Naive B cell (primary cell): ENCODE measurements around the gene CDC42BPB. TPM values are rescaled to one million over a fixed set of nuclear protein-coding genes. Genes with fewer than 3 reads are reported as not detected.

Experiments used
- ATAC-seq, 2 donors: fragments of 150-1000 bp; cut with Tn5 transposase; 2 replicates each; pipeline ENCODE4 v1.10.0; 2021; ENCODE audit warnings: low read depth in 2 of 2, mild to moderate bottlenecking in 2 of 2, moderate library complexity in 2 of 2
- DNase-seq: peaks from one replicate; pipeline ENCODE4 v3.0.0; 2022
- H3K27ac Mint-ChIP-seq, 6 donors: one replicate each; pipeline ENCODE4 v1.8.0; 2020 to 2022; ENCODE audit warnings: mild to moderate bottlenecking in 6 of 6, mixed read lengths in 6 of 6, moderate library complexity in 5 of 6, inconsistent platforms in 2 of 6
- H3K27me3 Mint-ChIP-seq, 3 donors: one replicate each; pipeline ENCODE4 v1.8.0; 2021 to 2022; ENCODE audit warnings: mixed read lengths in 3 of 3, mild to moderate bottlenecking in 1 of 3
- H3K36me3 Mint-ChIP-seq, 2 donors: one replicate each; pipeline ENCODE4 v1.8.0; 2020 to 2022; ENCODE audit warnings: mixed read lengths in 2 of 2, inconsistent platforms in 1 of 2, mild to moderate bottlenecking in 1 of 2
- H3K4me1 Mint-ChIP-seq, 3 donors: one replicate each; pipeline ENCODE4 v1.8.0; 2020 to 2022; ENCODE audit warnings: mixed read lengths in 3 of 3, inconsistent platforms in 1 of 3, mild to moderate bottlenecking in 1 of 3, moderate library complexity in 1 of 3
- H3K4me3 Mint-ChIP-seq, 8 donors: one replicate each; pipeline ENCODE4 v1.8.0; 2020 to 2022; ENCODE audit warnings: mild to moderate bottlenecking in 8 of 8, mixed read lengths in 8 of 8, moderate library complexity in 8 of 8, inconsistent platforms in 2 of 8
- H3K9me3 Mint-ChIP-seq, 7 donors: one replicate each; pipeline ENCODE4 v1.8.0; 2020 to 2022; ENCODE audit warnings: mixed read lengths in 7 of 7, mild to moderate bottlenecking in 5 of 7, inconsistent platforms in 2 of 7, moderate library complexity in 1 of 7
- polyA plus RNA-seq, 6 donors: library from polyadenylated mRNA; unstranded; fragments of 300-500 nt; fragmentation: Illumina TruSeq; gene quantifications; one replicate each; pipeline ENCODE4 v1.2.3, GENCODE V29; 2021; ENCODE audit warnings: low read depth in 6 of 6

CDC42BPB gene
- polyA plus RNA-seq, 6 donors from 2014 or later: 0.81 to 2.7 (median 0.97) TPM; not detected in 1

DNA sequence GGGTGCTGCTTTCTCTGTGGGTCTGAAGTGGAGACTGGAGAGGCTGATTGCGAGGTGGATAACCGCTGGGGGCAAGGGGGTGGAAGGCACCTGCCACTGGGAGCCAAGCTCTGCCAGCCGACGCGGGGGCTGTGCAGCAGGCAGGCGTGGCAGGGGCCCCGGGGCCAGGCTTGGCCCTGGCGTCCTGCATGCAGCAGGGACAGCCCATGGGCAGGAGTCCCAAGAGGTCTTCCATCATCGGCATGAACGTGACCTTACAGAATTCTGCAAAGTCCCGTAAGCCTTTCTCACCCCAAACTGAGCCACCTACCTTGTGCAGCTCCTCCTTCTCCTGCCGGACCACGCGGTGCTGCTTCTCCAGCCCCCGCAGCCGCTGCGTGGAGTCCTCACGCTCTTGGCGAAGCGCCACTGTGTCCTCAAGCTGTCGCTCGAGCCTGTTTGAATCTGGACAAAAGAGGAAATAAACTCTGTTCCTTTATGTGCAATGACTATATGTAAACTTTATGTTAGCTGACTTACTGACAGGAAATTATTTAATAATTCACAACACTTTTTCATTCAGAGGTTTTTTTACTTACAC lies 83.6 kb downstream of the CDC42BPB start:
- peaks cover 25 to 36% of the 10 kb centered on the region in 2 donors for H3K36me3 Mint-ChIP-seq
- peaks cover 0 to 5% (median 0%) of the 10 kb centered on the region in 3 donors for H3K4me1 Mint-ChIP-seq
- H3K27me3 Mint-ChIP-seq: no peaks in the 10 kb centered on the region
- no peak overlapping the region for H3K4me3 Mint-ChIP-seq
- no peaks in the 10 kb centered on the region for H3K9me3 Mint-ChIP-seq
- peak overlapping the region in 1 of 6 donors; percentile 53 for H3K27ac Mint-ChIP-seq
- no peak for DNase-seq
- ATAC-seq: no peak

DNA sequence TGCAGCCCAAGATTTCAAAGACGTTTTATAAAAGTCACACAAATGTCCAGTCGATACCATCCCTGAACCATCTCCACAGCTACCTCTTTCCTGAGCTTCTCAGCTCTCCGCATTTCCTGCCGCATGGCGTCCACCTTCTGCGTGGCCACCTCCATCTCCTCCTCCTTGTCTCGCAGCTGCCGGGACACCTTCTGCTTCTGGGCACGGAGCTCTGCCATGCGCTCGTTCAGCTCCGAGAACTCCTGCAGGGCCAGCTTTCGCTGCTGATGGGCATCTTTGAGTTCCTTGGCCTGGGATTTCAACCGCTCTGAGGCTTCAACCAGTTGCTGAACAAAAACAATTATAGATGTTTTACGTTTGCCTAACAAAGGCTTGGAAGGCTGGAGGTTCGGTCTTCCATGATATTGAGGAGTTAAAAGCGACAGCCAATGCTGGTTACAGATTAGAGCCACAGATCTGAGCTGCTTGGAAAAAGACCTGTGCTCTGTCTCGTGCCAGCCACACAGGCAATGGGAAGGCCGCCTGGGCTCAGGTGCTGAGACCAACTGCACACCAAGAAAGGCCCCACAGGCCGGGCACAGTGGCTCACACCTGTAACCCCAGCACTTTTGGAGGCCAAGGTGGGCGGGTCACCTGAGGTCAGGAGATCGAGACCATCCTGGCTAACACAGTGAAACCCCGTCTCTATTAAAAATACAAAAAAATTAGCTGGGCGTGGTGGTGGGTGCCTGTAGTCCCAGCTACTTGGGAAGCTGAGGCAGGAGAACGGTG lies 85.3 kb downstream of the CDC42BPB start:
- Mint-ChIP-seq H3K4me3 (no peak overlapping the region), H3K4me1 (peaks cover 0 to 5% (median 0%) of the 10 kb centered on the region in 3 donors), H3K9me3 (no peaks in the 10 kb centered on the region), H3K27ac (peak overlapping the region in 1 of 6 donors; percentile 89), H3K27me3 (no peaks in the 10 kb centered on the region), H3K36me3 (peaks cover 23 to 36% of the 10 kb centered on the region in 2 donors)
- DNase-seq: no peak
- ATAC-seq: no peak

DNA sequence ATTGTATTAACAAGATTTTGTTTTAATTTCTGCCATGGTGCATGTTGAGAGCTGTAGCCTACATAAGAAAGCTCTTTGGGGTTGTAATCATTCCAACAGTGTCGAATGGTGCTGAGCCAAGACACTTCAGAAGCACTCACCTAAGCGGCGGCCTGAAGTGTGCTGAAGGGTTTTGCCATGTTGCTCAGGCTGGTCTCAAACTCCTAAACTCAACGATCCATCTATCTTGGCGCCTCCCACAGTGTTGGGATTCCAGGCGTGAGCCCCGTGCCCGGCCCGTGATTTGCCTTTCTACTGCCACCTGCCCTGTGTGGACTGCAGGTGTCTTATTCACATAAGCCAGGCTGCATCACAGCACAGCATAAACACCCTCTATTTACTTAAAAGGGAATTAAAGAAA lies 86.0 kb downstream of the CDC42BPB start:
- Mint-ChIP-seq H3K27ac (peak overlapping the region in 1 of 6 donors; percentile 44), H3K9me3 (no peaks in the 10 kb centered on the region), H3K27me3 (no peaks in the 10 kb centered on the region), H3K4me1 (peaks cover 0 to 5% (median 0%) of the 10 kb centered on the region in 3 donors), H3K4me3 (no peak overlapping the region), H3K36me3 (peaks cover 25 to 36% of the 10 kb centered on the region in 2 donors)
- DNase-seq (no peak), ATAC-seq (no peak)

DNA sequence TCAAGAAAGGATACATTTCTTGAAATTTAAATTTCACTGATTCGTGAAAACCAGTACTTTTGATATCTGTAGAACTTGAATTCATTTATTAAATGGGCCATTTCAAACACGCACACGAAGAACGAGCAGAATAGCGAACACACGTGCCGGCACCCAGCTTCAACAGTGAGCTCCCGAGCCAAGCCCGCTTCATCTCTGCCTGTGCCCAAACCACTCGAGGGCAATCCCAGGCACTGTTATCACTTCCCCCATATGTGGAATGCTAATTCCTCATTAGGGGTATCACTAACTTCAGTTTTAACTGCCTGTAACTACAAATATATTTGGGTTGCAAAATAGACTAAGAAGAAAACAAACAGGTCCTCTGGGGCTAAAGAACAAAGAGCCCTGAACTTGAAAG lies 86.9 kb downstream of the CDC42BPB start:
- H3K9me3 Mint-ChIP-seq: no peaks in the 10 kb centered on the region
- peaks cover 0 to 5% (median 0%) of the 10 kb centered on the region in 3 donors for H3K4me1 Mint-ChIP-seq
- no peak overlapping the region for H3K27ac Mint-ChIP-seq
- ATAC-seq (no peak), DNase-seq (no peak)
- H3K27me3 Mint-ChIP-seq: no peaks in the 10 kb centered on the region
- peaks cover 31 to 36% of the 10 kb centered on the region in 2 donors for H3K36me3 Mint-ChIP-seq
- no peak overlapping the region for H3K4me3 Mint-ChIP-seq

DNA sequence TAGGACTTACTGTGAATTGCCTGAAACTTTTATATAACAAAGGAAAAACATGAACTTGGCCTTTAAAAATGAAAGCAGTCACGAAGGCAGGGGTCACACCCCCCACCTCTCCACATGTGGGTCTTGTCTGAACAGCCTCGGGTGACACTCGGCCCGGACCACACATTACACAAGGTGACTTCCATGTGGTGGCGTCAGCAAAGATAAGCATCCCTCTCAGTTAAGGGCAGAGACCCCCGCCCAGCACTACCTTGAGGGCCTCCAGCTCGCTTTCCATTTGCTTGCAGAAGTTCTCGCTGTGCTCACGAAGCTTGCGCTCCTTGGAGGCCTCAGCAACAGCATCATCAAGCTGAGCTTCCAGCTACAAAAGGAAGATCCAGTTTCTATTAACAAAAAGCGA lies 87.4 kb downstream of the CDC42BPB start:
- H3K36me3 Mint-ChIP-seq: peaks cover 31 to 36% of the 10 kb centered on the region in 2 donors
- H3K9me3 Mint-ChIP-seq: no peaks in the 10 kb centered on the region
- peaks cover 0 to 5% (median 0%) of the 10 kb centered on the region in 3 donors for H3K4me1 Mint-ChIP-seq
- no peak for DNase-seq
- H3K4me3 Mint-ChIP-seq: no peak overlapping the region
- no peak for ATAC-seq
- no peaks in the 10 kb centered on the region for H3K27me3 Mint-ChIP-seq
- H3K27ac Mint-ChIP-seq: no peak overlapping the region

DNA sequence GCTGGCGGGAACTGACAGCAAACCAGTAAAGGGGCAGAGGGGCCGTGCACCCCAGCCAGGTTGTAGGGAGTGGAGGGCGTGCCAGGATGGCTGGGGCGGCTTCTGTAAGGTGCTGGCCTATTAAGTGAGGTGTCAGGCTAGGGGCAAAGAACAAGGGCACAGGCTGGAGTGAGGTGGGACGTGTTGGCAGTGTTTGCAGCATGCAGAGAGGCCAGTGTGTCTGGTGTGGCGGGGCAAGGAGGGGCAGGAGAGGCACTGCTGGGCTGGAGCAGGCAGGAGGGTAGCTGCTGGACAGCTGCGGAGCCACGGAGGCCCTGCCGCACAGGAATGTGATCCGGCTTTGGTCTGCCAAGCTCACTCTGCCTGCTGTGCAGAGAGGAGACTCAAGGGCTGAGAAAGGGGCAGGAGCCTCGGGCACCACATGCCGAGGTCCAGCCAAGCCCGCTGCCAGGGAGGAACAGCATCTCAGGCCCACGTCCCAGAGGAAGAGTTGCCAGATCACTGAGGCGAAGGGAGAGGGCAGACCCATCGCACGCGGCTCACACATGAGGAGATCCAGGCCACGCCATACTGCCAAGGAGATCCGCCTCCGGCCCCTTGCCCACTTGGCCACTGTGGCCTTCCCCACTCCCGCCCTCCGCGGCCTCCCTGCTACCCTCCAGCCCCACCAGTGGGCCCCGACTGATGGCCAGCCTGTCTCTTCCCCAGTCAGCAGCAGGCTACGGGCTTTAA lies 88.1 kb downstream of the CDC42BPB start:
- DNase-seq: no peak
- Mint-ChIP-seq H3K36me3 (peaks cover 28 to 32% of the 10 kb centered on the region in 2 donors), H3K4me3 (no peak overlapping the region), H3K27me3 (no peaks in the 10 kb centered on the region), H3K27ac (no peak overlapping the region), H3K9me3 (no peaks in the 10 kb centered on the region), H3K4me1 (peaks cover 0 to 2% (median 0%) of the 10 kb centered on the region in 3 donors)
- ATAC-seq: no peak

DNA sequence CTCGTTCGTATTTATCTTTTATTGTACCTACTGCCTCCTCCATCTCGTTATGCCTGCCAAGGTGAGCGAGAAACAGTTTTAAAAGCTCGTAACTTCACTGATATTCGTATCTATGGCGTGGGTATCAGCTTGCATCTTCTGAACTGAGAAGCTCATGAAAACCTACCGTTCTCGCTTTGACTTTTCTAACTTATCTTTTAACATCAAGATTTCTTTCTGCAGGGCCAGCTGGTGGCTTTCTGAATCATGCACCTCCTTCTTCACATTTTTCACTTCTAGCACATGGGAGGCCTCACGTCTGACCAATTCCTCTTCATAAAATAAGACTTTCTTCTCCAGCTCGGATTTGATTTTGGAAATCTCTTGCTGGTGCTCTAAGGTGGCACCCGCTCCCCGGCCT lies 89.0 kb downstream of the CDC42BPB start:
- DNase-seq (no peak), ATAC-seq (no peak)
- Mint-ChIP-seq H3K4me3 (no peak overlapping the region), H3K4me1 (no peaks in the 10 kb centered on the region), H3K27ac (no peak overlapping the region), H3K9me3 (no peaks in the 10 kb centered on the region), H3K27me3 (no peaks in the 10 kb centered on the region), H3K36me3 (peaks cover 23 to 28% of the 10 kb centered on the region in 2 donors)

DNA sequence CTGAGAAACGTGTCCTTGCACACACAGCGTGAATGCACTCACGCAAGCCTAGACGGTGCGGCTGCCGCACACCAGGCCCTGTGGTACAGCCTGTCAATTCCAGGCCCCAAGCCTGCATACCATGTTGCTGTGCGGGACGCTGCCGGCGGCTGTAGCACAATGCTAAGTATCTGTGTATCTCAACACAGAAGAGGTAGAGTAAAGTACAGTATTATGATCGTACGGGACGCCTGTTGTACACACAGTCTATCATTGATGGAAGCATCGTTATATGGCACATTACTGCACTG lies 89.9 kb downstream of the CDC42BPB start:
- Mint-ChIP-seq H3K27me3 (no peaks in the 10 kb centered on the region), H3K36me3 (peaks cover 23 to 28% of the 10 kb centered on the region in 2 donors), H3K9me3 (no peaks in the 10 kb centered on the region), H3K27ac (no peak overlapping the region), H3K4me3 (no peak overlapping the region), H3K4me1 (no peaks in the 10 kb centered on the region)
- ATAC-seq (no peak), DNase-seq (no peak)

DNA sequence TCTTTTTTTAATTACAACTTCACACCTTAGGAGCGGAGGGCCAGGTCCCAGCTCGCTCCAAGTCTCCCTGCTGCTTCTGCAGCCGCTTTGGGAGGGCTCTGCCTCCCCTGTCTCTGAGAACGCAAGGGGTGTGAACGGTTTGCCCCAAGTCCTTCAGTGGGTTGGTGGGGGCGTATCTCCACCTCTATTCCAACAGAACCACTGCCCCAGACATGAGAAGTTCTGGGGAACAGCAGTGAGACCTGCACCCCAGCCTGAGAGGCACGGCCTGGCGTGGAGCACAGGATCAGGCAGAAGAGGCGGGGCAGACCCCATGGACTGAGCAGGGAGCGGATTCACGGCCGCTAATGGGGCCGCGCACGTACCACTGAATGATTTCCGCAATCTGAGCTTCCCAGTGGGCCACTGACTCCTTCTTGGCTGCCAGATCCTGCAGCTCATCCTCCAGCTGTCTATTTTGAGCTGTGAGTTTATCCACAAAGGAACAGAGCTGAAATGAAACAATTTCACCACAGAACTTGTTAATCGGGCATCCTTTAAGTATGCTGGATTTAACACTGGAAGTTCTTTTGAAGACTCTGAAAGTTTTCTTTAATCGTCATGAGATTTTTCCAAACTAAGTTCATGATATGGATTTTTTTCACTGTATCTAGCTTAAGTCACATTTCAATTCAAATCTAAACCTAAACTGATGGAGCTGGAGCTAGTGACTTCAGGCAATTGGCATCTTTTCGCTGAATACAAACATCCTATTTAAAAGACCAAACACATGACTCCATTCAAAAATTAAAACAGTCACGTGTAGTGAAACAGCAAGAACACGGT lies 90.5 kb downstream of the CDC42BPB start:
- H3K4me1 Mint-ChIP-seq: no peaks in the 10 kb centered on the region
- no peaks in the 10 kb centered on the region for H3K9me3 Mint-ChIP-seq
- ATAC-seq (no peak), DNase-seq (no peak)
- H3K27ac Mint-ChIP-seq: peak overlapping the region in 1 of 6 donors; percentile 47
- no peak overlapping the region for H3K4me3 Mint-ChIP-seq
- no peaks in the 10 kb centered on the region for H3K27me3 Mint-ChIP-seq
- peaks cover 25% of the 10 kb centered on the region in 2 donors for H3K36me3 Mint-ChIP-seq

DNA sequence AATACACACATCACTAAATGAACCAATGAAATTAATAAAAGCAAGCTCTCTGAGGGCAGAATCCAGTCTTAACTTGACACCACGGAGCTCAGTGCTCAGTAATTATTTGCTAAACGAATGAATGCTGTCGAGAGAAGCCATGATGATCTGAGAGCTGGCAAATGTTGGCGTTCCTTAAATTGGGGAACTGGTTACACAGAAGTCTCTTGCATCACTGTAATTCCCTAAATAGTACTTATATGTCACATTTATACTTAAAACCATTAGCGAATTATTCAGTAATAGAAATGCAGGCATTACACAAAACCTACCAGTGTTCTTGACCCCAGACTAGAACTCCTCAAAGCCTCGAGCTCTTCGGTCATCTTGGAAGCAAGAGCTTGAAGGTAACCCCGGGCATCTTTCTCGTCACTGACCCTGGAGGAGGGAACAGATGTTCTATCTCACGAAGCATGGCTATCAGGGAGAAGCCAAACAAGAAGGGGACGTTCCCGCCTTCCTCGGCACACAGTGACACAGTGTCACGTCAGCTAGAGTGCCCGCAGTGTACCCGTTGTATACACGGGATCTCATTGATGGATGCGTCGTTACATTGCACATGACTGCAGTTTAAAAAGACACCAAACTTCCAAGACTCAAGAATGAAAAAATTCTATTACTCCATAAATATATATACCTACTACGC lies 91.2 kb downstream of the CDC42BPB start:
- ATAC-seq: no peak
- Mint-ChIP-seq H3K4me1 (no peaks in the 10 kb centered on the region), H3K36me3 (peaks cover 17 to 18% of the 10 kb centered on the region in 2 donors), H3K27me3 (no peaks in the 10 kb centered on the region), H3K4me3 (no peak overlapping the region), H3K9me3 (no peaks in the 10 kb centered on the region), H3K27ac (no peak overlapping the region)
- no peak for DNase-seq

DNA sequence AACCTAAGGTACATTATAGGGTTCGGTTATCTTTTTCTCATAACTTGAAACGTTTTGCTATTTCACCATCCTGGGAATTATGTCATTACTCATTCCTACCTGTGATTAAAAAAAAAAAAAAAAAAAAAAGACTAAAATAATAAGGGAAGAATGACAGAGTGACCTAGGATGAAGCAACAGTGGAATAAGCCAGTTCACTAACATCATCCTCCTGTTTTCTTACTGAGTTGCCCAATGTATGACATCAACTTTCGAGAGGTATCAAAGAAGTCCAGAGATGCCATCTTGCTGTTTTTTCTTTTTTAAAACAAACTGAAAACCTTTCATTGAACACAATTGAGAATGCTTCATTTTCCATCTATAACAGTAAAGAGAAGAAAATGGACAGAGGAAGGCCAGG lies 92.1 kb downstream of the CDC42BPB start:
- no peaks in the 10 kb centered on the region for H3K9me3 Mint-ChIP-seq
- no peak for DNase-seq
- ATAC-seq: no peak
- H3K27me3 Mint-ChIP-seq: no peaks in the 10 kb centered on the region
- no peak overlapping the region for H3K27ac Mint-ChIP-seq
- H3K4me1 Mint-ChIP-seq: no peaks in the 10 kb centered on the region
- peaks cover 16 to 18% of the 10 kb centered on the region in 2 donors for H3K36me3 Mint-ChIP-seq
- H3K4me3 Mint-ChIP-seq: no peak overlapping the region

DNA sequence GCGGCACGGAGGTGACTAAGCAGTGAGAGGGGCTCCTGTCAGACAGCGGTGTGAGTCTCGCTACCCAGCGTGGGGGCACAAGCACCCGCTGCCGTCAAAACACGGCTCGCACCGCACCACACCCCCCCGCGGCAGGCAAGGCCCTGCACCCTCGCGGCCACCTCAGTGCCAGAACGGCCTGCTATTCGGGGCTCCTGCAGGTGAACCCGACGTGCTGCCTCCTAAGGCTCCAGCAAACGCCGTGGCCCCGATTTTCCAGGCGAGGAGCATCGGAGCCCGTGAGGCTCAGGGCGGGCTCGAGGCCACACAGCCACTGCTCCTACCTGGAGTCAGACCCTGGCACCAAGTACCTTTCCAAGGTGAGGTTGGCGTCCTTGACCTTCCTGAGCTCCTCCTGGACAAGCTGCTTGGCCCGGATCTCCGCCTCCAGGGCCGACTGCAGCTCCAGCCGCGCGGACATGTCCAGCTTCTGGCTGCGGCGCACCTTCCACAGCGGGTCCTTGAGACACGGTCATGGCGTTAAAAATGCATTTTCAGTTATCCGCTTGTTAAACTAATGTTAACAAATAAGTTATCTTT lies 93.1 kb downstream of the CDC42BPB start:
- H3K36me3 Mint-ChIP-seq: peaks cover 15 to 23% of the 10 kb centered on the region in 2 donors
- DNase-seq (no peak), ATAC-seq (no peak)
- no peaks in the 10 kb centered on the region for H3K4me1 Mint-ChIP-seq
- H3K27ac Mint-ChIP-seq: no peak overlapping the region
- no peaks in the 10 kb centered on the region for H3K9me3 Mint-ChIP-seq
- H3K27me3 Mint-ChIP-seq: no peaks in the 10 kb centered on the region
- H3K4me3 Mint-ChIP-seq: no peak overlapping the region
